ENCODE results near the gene MMP25.
"Not testable (repeated sequence)": the region's sequence is repeated elsewhere in the genome, so short reads cannot be mapped to it uniquely, and the experiment has no call there.

MMP25 gene

GRCh38 chr16:3063625-3064386 is 17.4 kb downstream of the MMP25 start:
- no peak overlapping the region for H3K4me3 Mint-ChIP-seq
- ATAC-seq (no peak), DNase-seq (no peak)
- H3K9me3 Mint-ChIP-seq: no peaks in the 10 kb centered on the region
- H3K36me3 Mint-ChIP-seq (ENCODE audit: low read depth): peaks cover 29% of the 10 kb centered on the region
- H3K27ac Mint-ChIP-seq: peak overlapping the region; percentile 100
- peaks cover 60% of the 10 kb centered on the region for H3K4me1 Mint-ChIP-seq
- no peaks in the 10 kb centered on the region for H3K27me3 Mint-ChIP-seq

GRCh38 chr16:3065069-3065741 is 18.8 kb downstream of the MMP25 start, which contains the start of gene IL32:
Gene IL32 (plus strand): TSS chr16:3065640. CDS start chr16:3065812, 172 bp downstream.
- no peaks in the 10 kb centered on the region for H3K9me3 Mint-ChIP-seq
- peaks cover 63% of the 10 kb centered on the region for H3K4me1 Mint-ChIP-seq
- peaks cover 39% of the 10 kb centered on the region for H3K36me3 Mint-ChIP-seq (ENCODE audit: low read depth)
- H3K4me3 Mint-ChIP-seq: peak within 1 kb of the TSS; percentile 100
- DNase-seq: peak; percentile 76
- ATAC-seq: peak; percentile 48
- peak within 1 kb of the TSS; percentile 100 for H3K27ac Mint-ChIP-seq
- no peaks in the 10 kb centered on the region for H3K27me3 Mint-ChIP-seq

GRCh38 chr16:3065742-3066439 is 19.5 kb downstream of the MMP25 start:
- ATAC-seq (peak; percentile 29), DNase-seq (peak; percentile 45)
- no peaks in the 10 kb centered on the region for H3K27me3 Mint-ChIP-seq
- H3K36me3 Mint-ChIP-seq (ENCODE audit: low read depth): peaks cover 41% of the 10 kb centered on the region
- peak overlapping the region; percentile 100 for H3K4me3 Mint-ChIP-seq
- no peaks in the 10 kb centered on the region for H3K9me3 Mint-ChIP-seq
- H3K27ac Mint-ChIP-seq: peak overlapping the region; percentile 100
- H3K4me1 Mint-ChIP-seq: peaks cover 61% of the 10 kb centered on the region

GRCh38 chr16:3066440-3066748 is 20.0 kb downstream of the MMP25 start:
- no peak for DNase-seq
- Mint-ChIP-seq H3K4me3 (peak overlapping the region; percentile 100), H3K9me3 (no peaks in the 10 kb centered on the region), H3K27me3 (no peaks in the 10 kb centered on the region), H3K36me3 (ENCODE audit: low read depth) (peaks cover 41% of the 10 kb centered on the region), H3K4me1 (peaks cover 64% of the 10 kb centered on the region), H3K27ac (peak overlapping the region; percentile 100)
- no peak for ATAC-seq

GRCh38 chr16:3068487-3068886 is 22.1 kb downstream of the MMP25 start:
- Mint-ChIP-seq H3K9me3 (no peaks in the 10 kb centered on the region), H3K4me3 (peak overlapping the region; percentile 100), H3K27me3 (no peaks in the 10 kb centered on the region), H3K27ac (peak overlapping the region; percentile 96), H3K36me3 (ENCODE audit: low read depth) (peaks cover 41% of the 10 kb centered on the region), H3K4me1 (peaks cover 62% of the 10 kb centered on the region)
- ATAC-seq (no peak), DNase-seq (no peak)

- not testable (repeated sequence) for H3K27me3 Mint-ChIP-seq, DNase-seq, H3K9me3 Mint-ChIP-seq, ATAC-seq
- peaks cover 65% of the 10 kb centered on the region for H3K4me1 Mint-ChIP-seq
- peaks cover 43% of the 10 kb centered on the region for H3K36me3 Mint-ChIP-seq (ENCODE audit: low read depth)
- H3K27ac Mint-ChIP-seq: peak overlapping the region; percentile 76
- H3K4me3 Mint-ChIP-seq: peak overlapping the region; percentile 25
Observed at GRCh38 chr16:3069146-3069545, 22.8 kb downstream of the MMP25 start.

GRCh38 chr16:3070608-3071111 is 24.3 kb downstream of the MMP25 start:
- Mint-ChIP-seq H3K27me3 (no peaks in the 10 kb centered on the region), H3K4me1 (peaks cover 67% of the 10 kb centered on the region)
- no peak for ATAC-seq

GRCh38 chr16:3071655-3072054 is 25.3 kb downstream of the MMP25 start:
- Mint-ChIP-seq H3K9me3 (no peaks in the 10 kb centered on the region), H3K4me1 (peaks cover 76% of the 10 kb centered on the region), H3K27me3 (no peaks in the 10 kb centered on the region), H3K27ac (peak overlapping the region; percentile 29), H3K4me3 (no peak overlapping the region), H3K36me3 (ENCODE audit: low read depth) (peaks cover 33% of the 10 kb centered on the region)
- DNase-seq (no peak), ATAC-seq (no peak)

More at GRCh38 chr16:3070608-3071111, 24.3 kb downstream of the MMP25 start:
- peaks cover 41% of the 10 kb centered on the region for H3K36me3 Mint-ChIP-seq (ENCODE audit: low read depth)
- peak overlapping the region; percentile 7 for H3K4me3 Mint-ChIP-seq
- H3K9me3 Mint-ChIP-seq: no peaks in the 10 kb centered on the region
- H3K27ac Mint-ChIP-seq: peak overlapping the region; percentile 76
- DNase-seq: no peak

GRCh38 chr16:3072148-3072547 is 25.8 kb downstream of the MMP25 start:
- Mint-ChIP-seq H3K36me3 (ENCODE audit: low read depth) (peaks cover 31% of the 10 kb centered on the region), H3K4me1 (peaks cover 79% of the 10 kb centered on the region)
- H3K27ac Mint-ChIP-seq, DNase-seq, H3K4me3 Mint-ChIP-seq, H3K9me3 Mint-ChIP-seq, H3K27me3 Mint-ChIP-seq: not testable (repeated sequence)
- peak; percentile 8 for ATAC-seq

GRCh38 chr16:3072576-3073263 is 26.4 kb downstream of the MMP25 start:
- not testable (repeated sequence) for H3K27me3 Mint-ChIP-seq, H3K9me3 Mint-ChIP-seq, H3K27ac Mint-ChIP-seq, H3K4me3 Mint-ChIP-seq, DNase-seq
- H3K4me1 Mint-ChIP-seq: peaks cover 80% of the 10 kb centered on the region
- peak; percentile 17 for ATAC-seq
- peaks cover 28% of the 10 kb centered on the region for H3K36me3 Mint-ChIP-seq (ENCODE audit: low read depth)

GRCh38 chr16:3073448-3073847 is 27.1 kb downstream of the MMP25 start:
- peak overlapping the region; percentile 56 for H3K4me3 Mint-ChIP-seq
- H3K36me3 Mint-ChIP-seq (ENCODE audit: low read depth): peaks cover 24% of the 10 kb centered on the region
- ATAC-seq: no peak
- H3K4me1 Mint-ChIP-seq: peaks cover 84% of the 10 kb centered on the region
- H3K9me3 Mint-ChIP-seq: peaks cover 5% of the 10 kb centered on the region
- H3K27me3 Mint-ChIP-seq: no peaks in the 10 kb centered on the region
- peak overlapping the region; percentile 80 for H3K27ac Mint-ChIP-seq
- DNase-seq: no peak

GRCh38 chr16:3074860-3075522 is 28.6 kb downstream of the MMP25 start:
- Mint-ChIP-seq H3K4me3 (peak overlapping the region; percentile 54), H3K27me3 (no peaks in the 10 kb centered on the region), H3K4me1 (peaks cover 79% of the 10 kb centered on the region), H3K36me3 (ENCODE audit: low read depth) (peaks cover 20% of the 10 kb centered on the region), H3K9me3 (peaks cover 5% of the 10 kb centered on the region), H3K27ac (peak overlapping the region; percentile 89)
- DNase-seq (peak; percentile 72), ATAC-seq (peak; percentile 88)

- DNase-seq (no peak), ATAC-seq (no peak)
- H3K9me3 Mint-ChIP-seq: peaks cover 5% of the 10 kb centered on the region
- peaks cover 20% of the 10 kb centered on the region for H3K36me3 Mint-ChIP-seq (ENCODE audit: low read depth)
- H3K27me3 Mint-ChIP-seq: no peaks in the 10 kb centered on the region
- H3K4me3 Mint-ChIP-seq: peak overlapping the region; percentile 54
- H3K27ac Mint-ChIP-seq: peak overlapping the region; percentile 89
- H3K4me1 Mint-ChIP-seq: peaks cover 74% of the 10 kb centered on the region
Observed at GRCh38 chr16:3075523-3075915, 29.2 kb downstream of the MMP25 start.

- Mint-ChIP-seq H3K4me1 (peaks cover 78% of the 10 kb centered on the region), H3K36me3 (ENCODE audit: low read depth) (peaks cover 24% of the 10 kb centered on the region)
- not testable (repeated sequence) for H3K27me3 Mint-ChIP-seq, H3K27ac Mint-ChIP-seq, H3K4me3 Mint-ChIP-seq, ATAC-seq, DNase-seq, H3K9me3 Mint-ChIP-seq
Observed at GRCh38 chr16:3075946-3076345, 29.6 kb downstream of the MMP25 start.
